Fibroblast of pulmonary artery (primary cell): ENCODE data around the gene AHR.

Source experiments
- DNase-seq: peaks from one replicate; pipeline ENCODE4 v3.0.0-alpha.2; 2010; ENCODE audit warnings: low read depth
- H3K4me3 ChIP-seq: replicated peaks from 2 replicates; pipeline ENCODE4 v1.5.1; 2011; ENCODE audit warnings: low read depth, mild to moderate bottlenecking, control low read depth, low read length, moderate library complexity
- CTCF ChIP-seq: IDR thresholded peaks from 2 replicates; pipeline ENCODE4 v1.5.1; 2011; ENCODE audit warnings: mild to moderate bottlenecking, control low read depth, low read length, inconsistent platforms; ENCODE audit errors: missing control alignments

The AHR gene

GRCh38 chr7:17302575-17303142 lies 4.2 kb downstream of the AHR start:
- DNase-seq: peak; percentile 44
- no peak for TF ChIP-seq CTCF
- peak overlapping the region; percentile 73 for H3K4me3 ChIP-seq

GRCh38 chr7:17304926-17305325 lies 6.5 kb downstream of the AHR start:
- peak; percentile 86 for DNase-seq
- TF ChIP-seq CTCF: no peak
- H3K4me3 ChIP-seq: peak overlapping the region; percentile 21

GRCh38 chr7:17305387-17306171 lies 7.1 kb downstream of the AHR start:
- TF ChIP-seq CTCF: no peak
- no peak for DNase-seq
- no peak overlapping the region for H3K4me3 ChIP-seq

- H3K4me3 ChIP-seq: no peak overlapping the region
- TF ChIP-seq CTCF: no peak
Measured at GRCh38 chr7:17307000-17307399, 8.5 kb downstream of the AHR start.

GRCh38 chr7:17307558-17307957 lies 9.1 kb downstream of the AHR start:
- H3K4me3 ChIP-seq: no peak overlapping the region
- TF ChIP-seq CTCF: no peak
- no peak for DNase-seq

More at GRCh38 chr7:17307000-17307399, 8.5 kb downstream of the AHR start:
- peak; percentile 50 for DNase-seq

- TF ChIP-seq CTCF: no peak
- H3K4me3 ChIP-seq: no peak overlapping the region
- no peak for DNase-seq
Measured at GRCh38 chr7:17307969-17308648, 9.7 kb downstream of the AHR start.
